IPS DF 6.9 (cell line): ENCODE results near the gene DDX55.

ENCODE experiments used
- DNase-seq: peaks from one replicate; pipeline ENCODE4 v3.0.0-alpha.2; 2013; ENCODE audit warnings: low read depth, low spot score
- H3K27ac ChIP-seq: one replicate; pipeline ENCODE4 v1.5.1; 2013; ENCODE audit warnings: low read length, control low read depth
- H3K27me3 ChIP-seq: 2 replicates; pipeline ENCODE4 v1.6.1; 2013; ENCODE audit warnings: mild to moderate bottlenecking, low read length; ENCODE audit not compliant: control insufficient read depth, insufficient read depth
- H3K36me3 ChIP-seq: 2 replicates; pipeline ENCODE4 v1.6.1; 2013; ENCODE audit warnings: low read length; ENCODE audit not compliant: control insufficient read depth, insufficient read depth
- H3K4me1 ChIP-seq: 2 replicates; pipeline ENCODE4 v1.6.1; 2013; ENCODE audit warnings: low read length; ENCODE audit not compliant: control insufficient read depth, insufficient read depth
- H3K4me3 ChIP-seq: 2 replicates; pipeline ENCODE4 v1.5.1; 2013; ENCODE audit warnings: mild to moderate bottlenecking, low read length
- H3K9me3 ChIP-seq: 2 replicates; pipeline ENCODE4 v1.6.1; 2013; ENCODE audit warnings: low read length, inconsistent platforms; ENCODE audit not compliant: control insufficient read depth, insufficient read depth
- WGBS: extraction: QIAGEN DNeasy Blood & Tissue Kit; methylation state at CpG from one replicate; pipeline ENCODE4 v1.1.7; 2013; ENCODE audit warnings: mixed read lengths, missing lambda C conversion rate; ENCODE audit not compliant: insufficient read length, insufficient coverage; 5-methylcytosine and 5-hydroxymethylcytosine counted together

The DDX55 gene

DNA sequence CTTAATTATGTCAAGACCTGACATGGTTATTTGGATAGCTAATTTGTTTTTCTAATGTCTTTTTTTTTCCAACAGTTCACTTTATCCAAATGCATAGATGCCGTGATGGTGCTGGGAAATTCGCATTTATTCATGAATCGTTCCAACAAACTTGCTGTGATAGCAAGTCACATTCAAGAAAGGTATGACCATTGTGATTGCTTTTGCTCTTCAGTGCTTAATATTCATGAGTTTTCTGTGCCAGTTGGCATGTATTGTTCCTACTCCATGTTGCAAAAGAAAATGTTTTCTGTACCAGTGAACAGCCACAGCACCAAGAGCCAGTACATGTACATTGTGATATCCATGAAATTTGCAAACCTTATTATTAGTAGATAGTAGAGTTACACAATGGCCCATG, 43.5 kb downstream of the DDX55 start:
- no peaks in the 10 kb centered on the region for H3K9me3 ChIP-seq
- no peak overlapping the region for H3K27ac ChIP-seq
- no peak for DNase-seq
- H3K27me3 ChIP-seq, result no peaks in the 10 kb centered on the region
- H3K4me1 ChIP-seq, result no peaks in the 10 kb centered on the region
- peaks cover 10% of the 10 kb centered on the region for H3K36me3 ChIP-seq
- H3K4me3 ChIP-seq, result no peak overlapping the region
- WGBS, result no CpG with 5 or more reads among the region's 3 CpGs

DNA sequence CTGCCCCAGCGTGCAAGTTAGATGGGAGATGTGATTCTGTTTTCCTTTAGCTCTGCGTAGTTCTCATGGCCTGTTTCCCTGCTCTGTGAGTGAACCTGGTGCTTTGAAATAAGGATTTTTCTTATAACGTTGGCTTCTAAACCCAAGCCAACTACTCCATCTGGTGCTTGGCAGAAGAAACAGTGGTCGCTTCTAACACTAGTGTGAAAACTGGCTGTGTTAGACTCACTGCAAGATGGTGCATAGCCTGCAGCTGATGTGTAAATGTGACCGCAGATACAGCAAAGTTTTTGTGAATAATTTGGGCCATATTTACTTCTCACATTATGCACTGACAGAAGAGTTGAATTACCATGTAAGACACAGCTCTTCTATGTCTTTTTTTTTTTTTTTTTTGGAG, 44.0 kb downstream of the DDX55 start:
- Histone ChIP-seq H3K27ac (no peak overlapping the region), H3K4me1 (no peaks in the 10 kb centered on the region), H3K4me3 (no peak overlapping the region), H3K9me3 (no peaks in the 10 kb centered on the region), H3K27me3 (no peaks in the 10 kb centered on the region), H3K36me3 (peaks cover 10% of the 10 kb centered on the region)
- no peak for DNase-seq
- no CpG with 5 or more reads among the region's 5 CpGs for WGBS

DNA sequence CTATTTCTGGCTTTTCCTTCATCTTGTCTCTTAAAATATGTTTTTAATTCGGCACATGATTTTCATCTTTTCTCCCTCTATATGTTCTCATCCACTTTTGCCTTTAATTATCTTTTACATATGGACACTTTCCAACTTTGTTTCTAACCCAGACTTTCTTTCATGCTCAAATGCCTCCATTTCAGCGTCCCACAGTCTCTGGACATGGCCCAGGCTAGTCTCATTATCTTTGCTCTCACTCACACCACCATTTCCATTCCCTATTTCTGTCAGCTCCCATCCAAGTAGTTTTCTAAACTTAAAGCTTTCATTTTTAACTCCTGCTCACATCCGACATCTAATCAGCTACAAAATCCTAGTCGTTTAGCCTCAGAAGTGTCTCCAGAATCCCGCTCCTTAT, 46.5 kb downstream of the DDX55 start:
- Histone ChIP-seq H3K27me3 (no peaks in the 10 kb centered on the region), H3K4me1 (no peaks in the 10 kb centered on the region), H3K4me3 (no peak overlapping the region), H3K36me3 (peaks cover 10% of the 10 kb centered on the region), H3K9me3 (no peaks in the 10 kb centered on the region), H3K27ac (no peak overlapping the region)
- WGBS, result 100% methylated on average over 2 of the region's 5 CpGs
- DNase-seq, result no peak

GRCh38 chr12:123654129-123654701, 52.3 kb downstream of the DDX55 start:
- Histone ChIP-seq H3K36me3 (peaks cover 3% of the 10 kb centered on the region), H3K9me3 (no peaks in the 10 kb centered on the region), H3K27ac (no peak overlapping the region), H3K4me1 (no peaks in the 10 kb centered on the region), H3K4me3 (no peak overlapping the region), H3K27me3 (no peaks in the 10 kb centered on the region)
- 100% methylated on average over 4 of the region's 4 CpGs for WGBS
- no peak for DNase-seq

- Histone ChIP-seq H3K27me3 (no peaks in the 10 kb centered on the region), H3K36me3 (no peaks in the 10 kb centered on the region; the same call in 1 of the 2 replicates), H3K27ac (no peak overlapping the region), H3K9me3 (no peaks in the 10 kb centered on the region), H3K4me3 (no peak overlapping the region), H3K4me1 (no peaks in the 10 kb centered on the region)
- no peak for DNase-seq
- WGBS, result no CpG with 5 or more reads among the region's 5 CpGs
Measured at GRCh38 chr12:123655420-123655819, 53.5 kb downstream of the DDX55 start.

DNA sequence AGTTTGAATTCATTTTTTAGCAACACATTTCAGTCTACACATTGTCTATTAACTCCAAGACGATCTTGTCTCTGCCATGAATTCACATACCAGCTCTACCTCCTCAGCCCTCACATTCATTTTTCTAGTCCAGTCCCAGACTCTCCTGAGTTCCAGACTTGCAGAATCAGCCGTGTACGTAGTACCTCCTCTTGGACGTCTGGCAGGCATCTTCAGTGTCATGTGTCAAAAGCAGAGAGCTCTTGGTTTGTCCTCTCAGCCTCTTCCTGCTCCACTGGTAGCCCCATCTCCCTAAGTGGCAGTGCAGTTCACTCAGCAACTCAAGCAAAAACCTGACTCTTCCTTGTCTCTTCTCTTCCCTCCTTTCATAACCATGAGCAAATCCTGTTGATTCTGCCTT, 54.5 kb downstream of the DDX55 start:
- no peak overlapping the region for H3K27ac ChIP-seq
- H3K36me3 ChIP-seq, result no peaks in the 10 kb centered on the region; the same call in 1 of the 2 replicates
- WGBS, result no CpG with 5 or more reads among the region's 4 CpGs
- H3K4me3 ChIP-seq, result no peak overlapping the region
- no peaks in the 10 kb centered on the region for H3K9me3 ChIP-seq
- H3K27me3 ChIP-seq, result no peaks in the 10 kb centered on the region
- H3K4me1 ChIP-seq, result no peaks in the 10 kb centered on the region
- no peak for DNase-seq

DNA sequence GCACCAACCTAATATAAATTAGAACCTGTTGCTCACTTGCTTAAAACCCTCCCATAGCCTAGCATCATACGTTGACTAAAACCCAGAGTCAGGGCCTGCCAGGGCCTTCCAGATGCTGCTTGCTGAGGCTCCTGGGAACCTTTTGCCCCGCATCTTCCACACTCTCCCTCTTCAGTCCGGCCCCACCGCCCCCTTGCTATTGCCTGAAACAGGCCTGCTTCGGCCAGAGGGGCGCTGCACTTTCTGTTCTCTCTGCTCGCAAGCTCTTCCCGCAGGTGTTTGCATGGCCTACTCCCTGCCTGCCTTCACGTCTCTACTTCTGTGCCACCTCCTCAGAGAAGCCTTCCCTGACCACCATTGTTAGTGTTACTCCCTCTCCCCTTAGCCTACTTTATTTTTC, 55.3 kb downstream of the DDX55 start:
- WGBS, result no CpG with 5 or more reads among the region's 9 CpGs
- H3K27ac ChIP-seq, result no peak overlapping the region
- H3K4me1 ChIP-seq, result no peaks in the 10 kb centered on the region
- no peaks in the 10 kb centered on the region for H3K27me3 ChIP-seq
- no peak for DNase-seq
- no peaks in the 10 kb centered on the region for H3K9me3 ChIP-seq
- H3K4me3 ChIP-seq, result no peak overlapping the region
- no peaks in the 10 kb centered on the region; the same call in 1 of the 2 replicates for H3K36me3 ChIP-seq

GRCh38 chr12:123659996-123660727, 58.3 kb downstream of the DDX55 start:
- no peaks in the 10 kb centered on the region for H3K27me3 ChIP-seq
- H3K36me3 ChIP-seq, result no peaks in the 10 kb centered on the region; the same call in 1 of the 2 replicates
- H3K4me3 ChIP-seq, result no peak overlapping the region
- H3K4me1 ChIP-seq, result no peaks in the 10 kb centered on the region
- DNase-seq, result no peak
- no CpG with 5 or more reads among the region's 5 CpGs for WGBS
- no peaks in the 10 kb centered on the region for H3K9me3 ChIP-seq
- H3K27ac ChIP-seq, result no peak overlapping the region

- Histone ChIP-seq H3K4me3 (no peak overlapping the region), H3K27me3 (no peaks in the 10 kb centered on the region), H3K9me3 (no peaks in the 10 kb centered on the region), H3K4me1 (no peaks in the 10 kb centered on the region; the same call in 1 of the 2 replicates), H3K27ac (no peak overlapping the region), H3K36me3 (no peaks in the 10 kb centered on the region)
- no peak for DNase-seq
- no CpG with 5 or more reads among the region's 8 CpGs for WGBS
Measured at GRCh38 chr12:123667771-123668170, 65.9 kb downstream of the DDX55 start.
